Stimulated activated CD4-positive, alpha-beta T cell treated with anti-CD3 and anti-CD28 coated beads, Interleukin-1b, Interleukin-23, amount 100 ng/mL, for 1 hour (primary cell): ENCODE data around the gene WDR48.

ENCODE experiments used
- DNase-seq, 2 donors: peaks; one replicate each; pipeline ENCODE4 v3.0.0-alpha.2; 2020; ENCODE audit warnings: low read depth in 2 of 2

Gene WDR48

DNA sequence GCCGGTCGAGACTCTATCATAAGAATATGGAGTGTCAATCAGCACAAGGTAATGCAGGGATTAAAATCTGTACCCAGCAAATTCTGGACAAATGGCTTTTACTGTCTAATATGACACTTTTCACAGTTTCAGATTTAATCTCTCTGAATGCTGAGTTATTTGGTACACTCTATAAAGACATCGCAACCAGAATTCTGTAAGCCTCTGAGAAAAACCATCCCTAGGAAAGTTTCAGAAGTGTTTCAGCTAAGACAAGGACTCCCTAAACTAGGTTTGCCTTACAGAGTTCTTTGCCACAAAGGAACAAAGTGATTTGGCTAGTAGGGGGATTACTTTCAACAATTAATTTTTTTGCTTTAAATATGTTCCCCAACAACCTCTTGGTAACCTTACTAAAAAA is 11.3 kb downstream of the WDR48 start:
- DNase-seq, result no peak

DNA sequence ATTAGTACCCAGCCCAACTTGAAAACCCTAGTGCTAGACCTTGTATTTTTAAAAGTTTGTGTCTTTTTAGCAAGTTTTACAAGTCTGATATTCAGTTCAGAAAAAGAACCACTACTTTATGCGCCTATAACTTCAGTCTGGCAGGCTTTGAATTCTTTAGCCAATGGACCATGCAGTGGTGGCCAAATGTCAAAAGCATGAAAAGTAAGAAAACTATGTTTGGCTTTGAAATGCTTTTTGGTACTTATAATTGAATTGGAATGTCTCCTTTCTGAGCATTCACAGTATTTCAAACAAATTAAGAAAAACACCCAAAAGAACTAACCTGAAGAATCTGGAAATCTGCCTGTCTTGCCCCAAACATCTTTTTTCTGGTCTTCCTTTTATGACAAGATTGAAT is 12.8 kb downstream of the WDR48 start:
- no peak for DNase-seq

DNA sequence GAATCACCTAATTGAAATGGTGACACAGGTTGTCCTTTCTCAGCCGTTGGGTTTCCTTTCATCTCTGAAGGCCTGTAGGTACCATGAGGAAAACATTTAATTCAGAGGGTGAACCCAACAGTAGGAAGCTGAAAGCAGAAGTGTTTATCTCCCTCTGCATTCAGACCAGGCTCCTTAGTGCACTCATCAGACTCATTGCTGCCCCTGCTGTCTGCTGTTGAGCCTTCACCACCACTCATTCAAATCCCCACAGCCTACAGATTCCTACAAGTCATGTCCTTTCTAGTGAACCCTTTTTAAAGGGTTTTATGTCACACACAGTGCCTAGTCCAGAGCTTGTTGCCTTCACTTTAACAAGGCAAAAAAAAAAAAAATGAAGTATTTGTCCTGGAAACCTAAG is 13.4 kb downstream of the WDR48 start:
- no peak for DNase-seq

DNA sequence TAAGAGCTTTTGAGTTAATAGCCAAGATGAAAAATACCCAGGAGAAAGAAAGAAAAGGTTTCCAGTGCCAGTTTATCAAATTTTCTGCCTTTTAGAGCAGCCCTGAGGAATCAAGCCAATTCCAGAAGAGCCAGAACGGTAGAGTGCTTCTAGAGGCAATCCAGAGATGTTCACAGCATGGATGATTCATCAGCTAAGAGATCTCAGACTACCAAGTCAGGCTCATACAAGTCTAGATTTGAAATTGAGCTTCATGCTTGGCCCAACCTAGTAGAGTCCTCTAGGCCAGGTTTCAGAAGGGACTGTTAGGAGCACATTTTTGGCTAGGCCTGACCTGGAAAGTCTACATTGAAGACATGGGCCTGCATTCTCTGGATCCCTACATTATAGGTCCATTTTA is 15.5 kb downstream of the WDR48 start:
- no peak for DNase-seq

DNA sequence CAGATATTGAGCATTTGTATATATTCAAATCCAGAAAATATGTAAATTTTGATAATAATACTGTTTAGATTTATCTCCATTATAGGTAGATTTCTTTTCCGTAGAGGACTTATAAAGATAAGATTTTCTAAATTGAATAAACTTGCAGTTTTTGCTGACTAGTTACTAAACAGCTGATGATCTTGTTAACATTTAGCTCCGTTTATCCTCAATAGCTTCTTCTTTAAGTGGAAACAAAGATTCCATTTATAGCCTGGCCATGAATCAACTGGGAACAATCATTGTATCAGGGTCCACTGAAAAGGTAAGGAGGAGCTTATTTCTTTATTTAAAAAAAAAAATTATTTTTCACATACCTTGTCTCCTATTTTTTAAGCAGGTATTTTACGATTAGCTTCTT is 16.7 kb downstream of the WDR48 start:
- DNase-seq, result no peak

DNA sequence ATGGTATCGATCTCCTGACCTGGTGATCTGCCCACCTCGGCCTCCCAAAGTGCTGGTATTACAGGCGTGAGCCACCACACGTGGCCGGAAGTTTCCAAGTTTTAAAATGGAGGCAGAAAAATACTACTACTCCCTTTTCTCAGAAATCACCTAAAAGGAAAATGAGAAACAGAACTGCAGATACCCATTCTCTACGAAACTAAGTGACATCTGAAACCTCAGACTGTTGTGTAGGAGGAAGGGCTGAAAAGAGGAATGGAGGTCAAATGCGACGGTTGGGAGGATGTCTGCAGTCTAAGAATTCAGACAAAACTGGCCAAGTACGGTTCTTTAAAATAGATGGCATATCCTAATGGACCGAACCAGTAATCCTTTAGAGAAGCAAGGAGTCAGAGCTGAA is 24.1 kb downstream of the WDR48 start:
- DNase-seq, result no peak

DNA sequence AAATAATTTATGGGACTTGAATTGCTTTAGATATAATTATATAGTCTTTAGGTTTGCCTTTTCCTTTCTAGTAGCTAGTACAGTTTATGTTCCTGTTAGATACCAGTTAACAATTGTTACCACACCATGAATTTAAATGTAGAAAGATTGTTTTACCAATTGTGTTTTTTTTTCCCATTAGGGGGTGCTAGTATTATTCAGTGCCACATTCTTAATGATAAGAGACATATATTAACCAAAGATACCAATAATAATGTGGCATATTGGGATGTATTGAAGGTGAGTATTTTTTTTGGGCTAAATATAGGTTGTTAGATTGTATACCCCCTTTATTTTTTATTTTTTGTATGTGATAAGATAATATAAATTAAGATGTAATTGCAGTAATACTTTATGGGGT is 27.7 kb downstream of the WDR48 start:
- DNase-seq, result no peak

DNA sequence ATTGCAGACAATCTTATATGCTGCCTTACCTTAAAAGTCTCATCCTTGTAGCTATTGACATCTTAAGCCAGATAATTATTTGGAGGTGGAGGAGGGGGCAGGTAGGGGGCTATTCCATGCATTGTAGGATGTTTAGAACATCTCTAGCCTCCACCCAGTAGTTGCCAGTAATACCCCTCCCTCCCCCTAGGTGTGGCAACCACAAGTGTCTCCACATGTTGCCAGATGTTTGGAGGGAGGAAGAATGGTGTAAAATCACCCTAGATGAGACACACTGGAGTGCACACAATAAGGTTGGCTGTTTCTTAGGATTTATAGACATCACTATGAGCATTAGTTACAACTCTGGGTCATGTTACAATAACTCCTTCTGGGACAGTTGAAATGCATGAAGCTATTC is 28.2 kb downstream of the WDR48 start:
- no peak for DNase-seq

DNA sequence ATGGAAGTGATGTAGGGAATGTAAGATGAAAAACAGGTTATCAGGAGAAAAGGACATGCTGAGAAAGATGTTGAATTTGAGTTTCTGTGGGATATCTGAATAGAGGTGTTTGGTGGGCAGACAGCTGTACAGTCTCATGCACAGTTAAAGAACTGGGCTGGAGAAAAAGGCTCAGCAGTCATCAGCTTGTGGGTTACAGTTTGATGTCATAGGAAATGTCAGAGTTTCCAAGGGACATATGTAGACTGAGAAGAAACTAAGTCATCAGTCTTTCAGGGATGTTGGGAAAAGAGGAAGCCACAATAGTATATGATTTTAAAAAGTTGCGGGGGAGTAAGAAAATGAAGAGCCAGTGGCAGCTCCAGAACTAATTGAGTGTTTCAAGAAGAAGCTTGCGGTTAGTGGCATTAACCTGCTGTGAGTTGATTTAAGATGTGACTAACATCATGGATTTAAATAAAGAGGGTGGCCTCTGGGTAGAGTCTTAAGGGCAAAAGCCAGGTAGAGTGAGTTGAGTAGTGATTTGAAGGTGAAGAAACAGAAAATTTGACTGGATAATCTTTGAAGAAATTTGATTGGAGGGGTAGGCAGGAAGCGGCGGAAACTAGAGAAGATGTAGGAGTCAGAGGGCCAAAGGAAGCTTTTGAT is 31.0 kb downstream of the WDR48 start:
- DNase-seq, result no peak

DNA sequence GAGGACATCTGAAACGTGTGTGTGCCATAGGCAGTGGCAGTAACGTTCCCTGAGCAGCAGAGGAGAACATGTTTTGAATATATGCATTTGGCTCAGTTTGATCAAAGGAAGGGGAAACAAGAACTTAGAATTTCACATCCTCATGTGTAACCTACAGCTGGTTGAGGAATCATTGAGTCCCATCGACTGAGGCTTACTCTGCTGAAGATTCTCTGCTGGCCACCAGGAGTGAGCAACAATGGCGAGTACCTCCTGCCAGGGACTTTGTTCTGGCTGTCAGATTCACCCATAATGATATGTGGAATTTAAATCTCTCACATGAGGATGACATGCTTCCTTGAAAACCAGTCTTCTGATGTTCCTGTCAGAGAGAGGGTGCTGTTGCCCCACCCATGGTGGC is 34.3 kb downstream of the WDR48 start:
- DNase-seq, result no peak

DNA sequence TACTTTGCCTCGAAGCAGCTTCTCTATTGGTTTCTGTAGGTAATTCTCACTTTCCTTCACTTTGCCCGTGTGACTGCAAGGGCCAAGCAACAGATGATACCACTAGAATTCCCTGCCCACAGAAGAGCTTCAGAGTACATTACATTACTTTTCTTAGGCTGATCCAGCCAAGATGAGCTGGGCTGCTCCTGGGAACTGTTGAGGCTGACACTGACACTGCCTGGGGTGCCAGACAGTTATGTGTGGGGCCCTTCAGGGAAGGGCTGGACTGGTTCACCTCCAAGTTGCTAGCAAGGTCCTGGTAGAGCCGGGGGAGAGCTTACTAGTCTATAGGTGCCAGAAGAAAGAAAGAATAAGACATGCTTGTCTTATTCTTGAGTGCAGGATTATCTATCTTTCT is 36.6 kb downstream of the WDR48 start:
- DNase-seq, result no peak

DNA sequence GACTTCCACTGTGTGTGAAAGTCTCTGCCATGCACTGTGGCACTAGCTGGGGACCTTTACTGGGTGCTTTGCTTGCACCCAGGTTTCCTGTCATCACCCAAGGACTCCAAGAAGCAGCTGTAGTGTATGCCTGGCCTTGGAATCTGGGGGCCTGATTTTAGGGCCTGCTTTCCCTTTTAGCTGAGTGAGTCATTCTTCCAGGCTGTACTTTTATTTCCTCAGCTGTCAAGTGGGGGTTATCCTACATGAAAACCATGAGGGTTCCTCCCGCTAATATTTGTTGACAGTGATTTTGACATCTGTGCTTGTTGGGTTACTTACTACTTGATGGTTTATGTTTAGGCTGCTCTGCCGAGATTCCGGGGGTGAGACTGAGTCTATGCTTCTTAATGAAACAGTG is 37.1 kb downstream of the WDR48 start:
- no peak for DNase-seq

DNA sequence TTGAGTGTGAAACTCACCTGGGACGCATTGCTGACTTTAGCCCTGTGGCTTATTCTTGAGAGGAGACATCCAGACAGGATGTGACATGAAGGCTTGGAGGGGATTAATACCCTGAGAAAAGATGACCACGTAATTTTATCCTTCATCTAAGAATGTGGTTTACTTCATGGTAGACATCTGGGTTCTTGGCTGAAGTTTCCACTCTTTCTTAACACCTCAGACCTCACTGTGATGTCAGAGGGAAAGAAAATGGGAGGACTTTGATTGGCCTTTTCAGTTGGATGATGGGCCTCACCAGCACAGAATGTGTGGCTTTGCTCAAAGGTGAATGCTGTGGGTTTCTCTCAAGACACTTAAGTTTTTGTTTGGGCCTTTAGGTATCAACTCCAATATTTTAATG is 39.1 kb downstream of the WDR48 start:
- DNase-seq, result no peak

DNA sequence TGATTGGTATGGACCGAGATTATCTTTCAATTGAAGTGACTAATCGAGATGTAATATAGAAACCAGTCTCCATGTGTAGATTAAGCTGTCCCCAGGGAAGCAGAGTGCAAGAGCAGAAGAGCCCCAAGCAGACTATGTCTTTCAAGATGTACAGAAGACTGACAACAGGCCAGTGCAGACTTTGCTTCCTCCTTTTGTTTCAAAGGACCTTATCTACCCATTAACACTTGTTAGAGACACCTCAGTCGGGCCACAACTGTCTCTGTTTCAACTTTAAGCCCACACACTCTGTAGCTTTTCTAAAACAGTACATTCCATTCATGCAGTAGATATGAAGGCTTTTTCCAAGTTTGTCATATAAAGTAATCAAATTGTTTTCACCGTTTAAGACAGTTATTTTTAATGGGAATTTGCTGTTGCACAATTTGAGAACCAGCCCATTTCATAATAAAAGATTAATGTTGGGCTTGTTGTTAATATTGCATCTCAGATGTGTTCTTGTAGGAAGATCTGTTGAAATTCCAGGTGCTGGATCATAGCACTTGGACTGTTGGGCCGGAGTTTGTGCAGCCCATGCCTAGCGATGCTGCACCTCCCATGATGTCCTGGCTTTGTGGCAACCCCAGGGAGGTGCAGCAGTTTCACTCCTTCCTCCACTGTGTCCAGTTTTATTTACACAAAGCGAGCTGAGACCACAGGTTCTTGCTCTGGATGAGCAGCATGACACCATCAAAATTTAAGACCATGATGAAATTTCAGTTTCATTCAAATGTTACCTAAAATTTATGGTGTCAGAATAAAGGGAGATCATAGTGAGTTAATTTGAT is 43.2 kb downstream of the WDR48 start:
- no peak for DNase-seq

DNA sequence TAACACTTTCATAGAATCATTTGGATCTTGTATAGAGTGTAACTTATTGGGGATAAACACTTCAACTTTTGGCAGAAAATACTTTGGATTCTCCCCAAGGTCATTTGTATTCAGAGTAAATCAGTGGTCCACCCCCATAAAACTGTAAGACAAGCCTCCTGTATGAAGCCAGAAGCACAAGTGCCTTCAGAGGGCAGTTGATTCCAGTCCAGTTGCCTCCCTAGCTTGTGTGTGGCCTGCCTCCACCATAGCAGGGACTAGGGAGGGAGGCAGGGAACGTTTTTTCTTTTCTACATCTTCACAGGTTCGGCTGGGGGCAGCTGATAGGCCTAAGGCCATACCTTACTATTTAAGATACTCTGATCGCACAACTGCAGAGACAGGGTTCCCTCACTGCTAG is 44.0 kb downstream of the WDR48 start:
- no peak for DNase-seq

DNA sequence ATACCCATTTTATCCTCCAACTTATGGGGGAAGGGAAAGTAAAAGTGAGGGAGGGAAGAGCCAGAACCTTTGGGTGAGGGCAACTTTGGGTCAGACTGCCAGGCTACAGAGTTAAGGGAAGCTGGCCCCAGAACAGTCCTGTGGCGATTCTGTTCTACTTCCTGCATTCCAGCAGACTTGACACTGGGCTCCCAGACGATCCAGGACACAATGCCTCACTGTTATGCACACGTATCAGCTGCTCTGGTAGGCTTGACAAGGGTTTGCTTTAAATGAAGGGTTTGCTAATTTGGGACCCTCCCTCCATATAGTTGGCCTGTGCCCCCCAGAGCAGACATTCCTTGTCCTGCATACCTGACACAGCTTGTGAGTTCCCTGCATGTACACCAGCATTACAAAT is 45.0 kb downstream of the WDR48 start:
- no peak for DNase-seq

DNA sequence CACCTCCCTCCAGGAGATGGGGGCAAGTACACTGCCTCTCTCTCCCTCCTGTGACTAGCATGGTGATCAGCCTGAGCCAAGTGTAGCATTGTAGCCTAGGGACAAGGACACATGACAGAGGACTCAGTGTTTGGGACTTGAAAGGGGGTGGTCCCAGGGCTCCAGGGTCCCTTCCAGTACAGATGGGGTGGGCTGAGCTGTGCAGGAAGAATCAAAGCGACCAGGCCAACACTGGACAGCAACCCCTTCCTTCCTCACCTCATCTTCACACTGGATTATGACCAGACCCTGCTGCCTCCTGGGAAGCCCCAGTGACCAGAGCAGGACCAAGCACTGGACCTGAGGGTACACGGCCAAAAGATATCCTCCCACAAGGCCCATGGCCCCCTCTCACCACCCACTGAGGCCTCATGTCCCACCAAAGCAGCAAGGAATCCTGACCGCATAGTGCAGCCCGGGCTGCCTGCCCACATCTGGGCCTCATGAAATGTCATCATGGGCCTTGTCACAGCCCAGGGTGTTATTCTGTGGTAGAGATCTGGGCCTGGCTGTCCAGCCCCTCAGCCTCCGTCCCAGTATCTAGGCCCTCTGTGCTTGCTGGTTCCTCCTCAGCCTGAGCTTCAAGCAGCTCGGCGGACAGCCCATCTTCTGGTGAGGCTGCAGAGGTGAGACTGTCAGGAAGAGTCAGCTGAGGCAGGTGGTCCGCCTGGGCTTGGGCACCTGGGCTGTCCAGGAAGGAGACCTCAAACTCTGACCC is 46.1 kb downstream of the WDR48 start:
- DNase-seq, result no peak

DNA sequence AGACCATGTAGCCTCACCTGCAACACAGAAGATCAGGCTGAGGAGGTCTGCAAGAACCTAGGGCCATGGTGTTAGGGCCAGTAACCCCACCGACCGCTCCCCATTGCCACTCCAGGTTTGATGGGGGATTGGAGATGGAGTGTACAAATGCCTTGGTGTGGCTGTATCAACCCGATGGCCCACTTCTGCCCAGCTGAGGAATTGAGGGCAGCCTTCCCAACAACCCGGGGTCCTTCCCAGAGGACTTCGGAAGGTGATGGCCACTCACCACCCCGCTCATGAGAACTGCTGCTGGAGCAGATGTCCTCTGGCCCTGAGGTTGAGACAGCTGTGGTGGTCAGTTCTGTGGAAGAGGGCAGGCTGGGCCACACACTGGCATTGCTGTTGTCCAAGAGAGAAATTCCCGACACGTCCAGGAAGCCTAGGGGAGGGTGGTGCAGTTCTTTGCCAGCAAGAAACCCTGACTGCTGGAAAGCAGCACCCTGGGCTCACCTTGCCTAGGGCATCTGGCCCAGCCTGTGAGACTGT is 46.7 kb downstream of the WDR48 start:
- DNase-seq, result no peak

DNA sequence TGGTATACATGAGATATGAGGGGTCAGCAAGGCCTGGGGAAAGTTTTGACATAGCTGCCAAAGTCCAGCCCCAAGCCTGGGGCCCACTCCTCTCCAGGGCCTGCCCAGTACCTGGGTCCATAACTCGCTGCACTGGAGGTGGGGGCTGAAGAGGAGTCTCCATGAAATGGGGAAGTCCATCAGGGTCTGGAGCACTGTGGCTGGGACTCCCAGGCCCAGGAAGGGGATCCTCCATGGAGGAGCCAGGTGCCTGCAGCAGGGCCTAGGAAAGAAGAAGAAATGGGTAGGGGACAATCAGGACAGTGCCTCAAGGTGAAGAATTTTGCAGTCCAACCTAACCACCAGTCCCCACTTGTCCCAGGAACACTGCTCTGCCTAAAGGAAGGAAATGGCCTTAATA is 47.4 kb downstream of the WDR48 start:
- no peak for DNase-seq

DNA sequence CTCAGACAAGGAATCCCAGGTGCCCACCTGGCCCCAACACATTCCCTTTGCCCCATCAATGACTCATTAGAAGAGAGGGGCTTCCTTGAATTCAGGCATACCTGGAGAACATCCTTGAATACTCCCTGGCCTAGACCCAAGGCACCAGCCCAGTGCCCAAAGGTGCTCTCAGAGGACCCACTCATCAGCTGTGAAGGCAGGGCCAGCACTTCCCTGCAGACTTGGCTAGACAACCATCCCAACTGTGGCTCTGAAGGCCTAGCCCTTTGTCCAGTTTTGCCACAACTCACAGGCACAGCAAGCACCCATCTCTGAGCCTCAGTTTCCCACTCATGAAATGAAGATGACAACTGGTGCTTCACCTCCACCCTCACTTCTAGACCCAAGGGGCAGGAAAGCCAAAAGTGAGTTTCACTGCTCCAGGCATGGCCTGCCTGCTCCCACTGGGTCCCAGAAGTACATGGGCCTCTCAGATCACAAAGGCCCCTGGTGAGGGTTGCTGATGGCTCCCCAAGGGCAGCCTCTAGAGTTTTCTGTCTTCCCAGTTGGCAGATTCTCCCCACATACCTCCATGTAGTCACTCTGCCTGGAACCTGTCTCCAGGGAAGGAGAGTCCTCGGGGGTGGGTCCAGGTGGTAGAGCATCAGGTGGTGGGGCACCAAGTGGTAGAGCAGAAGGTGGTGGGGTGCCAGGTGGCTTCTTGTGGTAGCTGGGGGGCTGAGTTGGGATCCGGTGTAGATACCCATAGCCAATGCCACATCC is 48.1 kb downstream of the WDR48 start:
- no peak for DNase-seq

DNA sequence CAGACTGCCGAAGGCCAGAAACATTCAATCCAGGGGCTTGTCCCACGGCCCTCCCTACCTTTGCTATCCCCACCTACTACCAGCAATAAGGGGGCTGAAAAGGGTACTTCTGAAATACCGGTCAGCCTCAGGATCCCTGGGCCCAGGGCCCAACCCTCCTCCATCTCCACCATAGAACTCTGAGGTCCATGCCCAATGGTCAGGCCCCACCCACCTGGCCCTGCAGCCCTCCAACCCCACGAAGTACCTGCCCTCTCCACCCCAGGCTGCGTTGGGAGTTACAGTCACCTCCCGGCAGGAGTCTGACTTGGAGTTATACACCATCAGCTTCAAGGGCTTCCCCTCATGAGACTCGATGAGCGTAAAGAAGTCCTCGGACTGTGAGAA is 48.7 kb downstream of the WDR48 start:
- no peak for DNase-seq
